BJ (cell line): ENCODE data around the gene FBXW7. TPM values are rescaled to one million over a fixed set of nuclear protein-coding genes. Genes with fewer than 3 reads are reported as not detected.

ENCODE experiments used
- CTCF ChIA-PET: fragments of 350-600 bp; formaldehyde crosslinking; extraction: SDS; loops from one replicate; lab custom pipeline; 2021; ENCODE audit warnings: antibody characterized with exemption, inconsistent platforms; lab: Yijun Ruan, JAX
- POLR2A ChIA-PET: fragments of 300-600 bp; sonication (Branson Sonifier 250); formaldehyde crosslinking; extraction: SDS; loops from one replicate; lab custom pipeline; 2021; ENCODE audit warnings: antibody characterized with exemption; lab: Charles Lee
- DNase-seq: peaks from one replicate; pipeline ENCODE4 v3.0.0-alpha.2; 2011; ENCODE audit warnings: low read depth
- H3K27me3 ChIP-seq: 2 replicates; pipeline ENCODE4 v1.6.0; 2011; ENCODE audit warnings: low read length; ENCODE audit not compliant: control insufficient read depth, insufficient read depth
- H3K36me3 ChIP-seq: 2 replicates; pipeline ENCODE4 v1.5.1; 2011; ENCODE audit warnings: low read length; ENCODE audit not compliant: control insufficient read depth, insufficient read depth
- H3K4me3 ChIP-seq: 2 replicates; pipeline ENCODE4 v1.5.1; 2011; ENCODE audit warnings: low read depth, mild to moderate bottlenecking, control low read depth, low read length
- CTCF ChIP-seq: IDR thresholded peaks from 2 replicates; pipeline ENCODE4 v1.5.1; 2011; ENCODE audit warnings: low read depth, mild to moderate bottlenecking, control low read depth, inconsistent platforms, low read length, moderate library complexity; ENCODE audit not compliant: insufficient read depth
- polyA plus RNA-seq: library from polyadenylated mRNA; depleted of rRNA; stranded (reverse); fragments of >200 nt; gene quantifications from 2 replicates; pipeline ENCODE4 v1.2.3, GENCODE V29; 2011

FBXW7 gene
- polyA plus RNA-seq, 1 experiment, result 4.1 TPM

DNA sequence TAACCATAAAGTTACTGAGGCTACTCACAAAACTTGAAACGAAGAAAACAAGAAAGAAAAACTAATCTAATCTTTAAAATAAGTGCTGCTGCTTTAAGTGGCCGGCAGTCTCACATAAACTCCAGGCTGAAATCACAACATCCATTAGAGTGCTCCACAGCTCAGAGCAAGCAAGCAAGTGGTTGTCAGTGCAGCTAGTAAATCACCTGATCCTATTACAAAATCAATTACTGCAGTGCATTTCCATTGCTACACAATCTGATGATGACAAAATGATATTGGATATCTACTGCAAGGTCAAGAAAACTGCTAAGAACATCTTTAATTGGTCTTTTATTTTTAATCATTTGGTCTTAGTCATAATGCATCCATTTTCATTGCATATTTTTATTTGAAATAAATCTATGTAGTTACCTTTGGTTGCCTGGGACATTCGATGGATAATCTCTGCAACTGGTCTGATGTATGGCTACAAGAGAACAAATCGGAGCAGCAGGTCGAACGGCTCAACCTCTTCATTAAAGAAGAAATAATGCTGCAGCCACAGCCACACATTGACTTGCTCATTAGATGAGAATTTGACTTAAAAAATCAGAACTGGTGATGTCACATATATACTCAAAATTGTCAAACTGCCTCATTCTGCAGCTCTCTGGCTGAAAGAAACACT, 87.7 kb downstream of the FBXW7 start:
- no peak for DNase-seq
- H3K36me3 ChIP-seq, result no peaks in the 10 kb centered on the region
- H3K27me3 ChIP-seq, result no peaks in the 10 kb centered on the region
- no peak for TF ChIP-seq CTCF
- ChIA-PET CTCF (interaction anchor here (0.9 to 3.7 kb wide), 3 partner anchors 12 to 193 kb away, joined by 3 to 17 read pairs (median 3); no protein-coding TSS in a partner anchor), POLR2A (no interaction called here)
- no peak overlapping the region for H3K4me3 ChIP-seq

DNA sequence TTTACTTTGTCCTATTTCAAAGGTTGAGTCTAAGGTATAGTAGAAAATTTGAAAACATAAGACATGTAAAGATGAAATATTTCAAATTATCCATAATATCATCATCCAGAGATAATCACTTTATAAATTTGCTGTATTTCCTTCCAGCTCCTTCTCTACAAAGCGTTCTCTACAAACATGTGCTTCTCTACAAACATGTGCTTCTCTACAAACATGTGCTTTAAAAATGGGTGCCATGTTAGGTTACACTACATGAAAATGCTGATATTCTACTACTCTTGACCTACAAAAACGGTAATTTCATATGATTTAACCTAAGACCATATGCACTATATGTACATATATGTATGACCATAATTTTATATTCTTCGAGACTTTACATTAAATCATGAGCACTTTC, 92.0 kb downstream of the FBXW7 start:
- no peak for DNase-seq
- POLR2A ChIA-PET, result no interaction called here
- Histone ChIP-seq H3K36me3 (no peaks in the 10 kb centered on the region), H3K27me3 (no peaks in the 10 kb centered on the region), H3K4me3 (no peak overlapping the region)
- CTCF ChIA-PET, result interaction anchor here (1.1 kb wide), 1 partner anchor 39 kb away, joined by 3 read pairs; no protein-coding TSS in a partner anchor
- no peak for TF ChIP-seq CTCF

- no peak for DNase-seq
- Histone ChIP-seq H3K36me3 (no peaks in the 10 kb centered on the region), H3K27me3 (no peaks in the 10 kb centered on the region), H3K4me3 (no peak overlapping the region)
- CTCF ChIA-PET, result no interaction called here
- TF ChIP-seq CTCF, result no peak
- POLR2A ChIA-PET, result no interaction called here
Observed at GRCh38 chr4:152437561-152437960, 98.3 kb downstream of the FBXW7 start.

DNA sequence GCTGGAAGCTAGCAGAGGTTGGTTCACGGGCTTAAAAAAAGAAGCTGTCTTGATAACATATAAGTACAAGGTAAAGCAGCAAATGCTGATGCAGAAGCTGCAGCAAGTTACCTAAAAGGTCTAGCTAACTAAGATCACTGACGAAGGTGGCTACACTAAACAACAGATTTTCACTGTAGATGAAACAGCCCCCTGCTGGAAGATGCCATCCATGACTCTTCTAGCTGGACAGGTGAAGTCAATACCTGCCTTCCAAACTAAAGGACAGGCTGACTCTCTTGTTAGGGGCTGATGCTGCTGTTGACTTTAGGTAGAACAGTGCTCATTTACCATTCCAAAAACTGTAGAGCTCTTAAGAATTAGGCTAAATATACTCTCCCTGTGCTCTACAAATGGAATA, 99.5 kb downstream of the FBXW7 start:
- POLR2A ChIA-PET, result no interaction called here

DNA sequence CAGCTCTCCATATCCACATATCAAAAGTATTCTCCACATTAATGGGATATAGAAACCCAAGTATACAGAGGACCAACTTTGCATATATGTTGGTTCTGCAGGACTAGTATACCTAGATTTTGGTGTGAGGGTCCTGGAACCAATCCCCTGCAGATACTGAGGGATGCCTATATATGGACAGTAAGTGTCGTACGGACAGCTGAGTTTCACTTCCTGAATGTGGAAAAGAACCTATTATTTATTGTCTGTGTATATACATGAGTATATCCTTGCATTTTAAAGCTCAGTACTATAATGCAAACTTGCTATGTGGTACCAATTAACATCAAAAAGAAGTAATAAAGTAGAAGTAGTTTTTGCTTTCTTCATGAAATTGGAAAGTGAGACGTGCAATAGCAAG, 101.9 kb downstream of the FBXW7 start:
- Histone ChIP-seq H3K27me3 (no peaks in the 10 kb centered on the region), H3K4me3 (no peak overlapping the region), H3K36me3 (no peaks in the 10 kb centered on the region)
- ChIA-PET CTCF (no interaction called here), POLR2A (no interaction called here)
- no peak for DNase-seq
- no peak for TF ChIP-seq CTCF

More for the DNA sequence above, 99.5 kb downstream of the FBXW7 start:
- no peak overlapping the region for H3K4me3 ChIP-seq
- no peak for TF ChIP-seq CTCF
- no peak for DNase-seq
- no peaks in the 10 kb centered on the region for H3K36me3 ChIP-seq
- no peaks in the 10 kb centered on the region for H3K27me3 ChIP-seq
- CTCF ChIA-PET, result interaction anchor here (1.0 to 1.5 kb wide), 5 partner anchors 8 to 204 kb away, joined by 3 to 6 read pairs (median 3); no protein-coding TSS in a partner anchor
